H9 (cell line): Measurements from ENCODE around the gene HNRNPK. TPM values are rescaled to one million over a fixed set of nuclear protein-coding genes. Genes with fewer than 3 reads are reported as not detected.

Source experiments
- DNase-seq: peaks from one replicate; pipeline ENCODE4 v3.0.0-alpha.2; 2017
- H2AFZ ChIP-seq: one replicate; pipeline ENCODE4 v1.6.1; 2013; ENCODE audit warnings: mild to moderate bottlenecking, low read length, control low read depth, moderate library complexity
- H2AK5ac ChIP-seq: 2 replicates; pipeline ENCODE4 v1.6.1; 2013; ENCODE audit warnings: low read length, control low read depth, mixed read lengths; ENCODE audit not compliant: insufficient read length
- H2BK120ac ChIP-seq: one replicate; pipeline ENCODE4 v1.6.1; 2013; ENCODE audit warnings: low read depth, mild to moderate bottlenecking, low read length, control low read depth, inconsistent platforms; ENCODE audit not compliant: poor library complexity, severe bottlenecking
- H2BK12ac ChIP-seq: 2 replicates; pipeline ENCODE4 v1.6.1; 2013; ENCODE audit warnings: low read length, control low read depth, mixed read lengths, low read depth; ENCODE audit not compliant: insufficient read length
- H2BK15ac ChIP-seq: 2 replicates; pipeline ENCODE4 v1.6.1; 2013; ENCODE audit warnings: low read depth, low read length, control low read depth
- H2BK20ac ChIP-seq: one replicate; pipeline ENCODE4 v1.6.1; 2013; ENCODE audit warnings: low read depth, mild to moderate bottlenecking, low read length, control low read depth, inconsistent platforms; ENCODE audit not compliant: poor library complexity, severe bottlenecking
- H2BK5ac ChIP-seq: 2 replicates; pipeline ENCODE4 v1.6.1; 2013; ENCODE audit warnings: low read length, control low read depth, mixed read lengths; ENCODE audit not compliant: insufficient read length
- H3K14ac ChIP-seq: 2 replicates; pipeline ENCODE4 v1.6.1; 2013; ENCODE audit warnings: low read length, control low read depth; ENCODE audit not compliant: insufficient read depth
- H3K18ac ChIP-seq: 2 replicates; pipeline ENCODE4 v1.6.1; 2013; ENCODE audit warnings: low read depth, mild to moderate bottlenecking, mixed read lengths, low read length, control low read depth; ENCODE audit not compliant: insufficient read length
- H3K23ac ChIP-seq: 2 replicates; pipeline ENCODE4 v1.6.1; 2013; ENCODE audit warnings: low read length, control low read depth, mixed read lengths, low read depth; ENCODE audit not compliant: insufficient read length
- H3K23me2 ChIP-seq: 2 replicates; pipeline ENCODE4 v1.6.1; 2013; ENCODE audit warnings: low read depth, mild to moderate bottlenecking, mixed read lengths, low read length, control low read depth; ENCODE audit not compliant: insufficient read length, poor library complexity, severe bottlenecking
- H3K27ac ChIP-seq: 2 replicates; pipeline ENCODE4 v1.5.1; 2013; ENCODE audit warnings: low read length, control low read depth, mixed read lengths, low read depth; ENCODE audit not compliant: insufficient read length
- H3K27me3 ChIP-seq: 2 replicates; pipeline ENCODE4 v1.6.1; 2013; ENCODE audit warnings: low read length, control low read depth, inconsistent platforms; ENCODE audit not compliant: insufficient read depth
- H3K4ac ChIP-seq: 2 replicates; pipeline ENCODE4 v1.6.1; 2013; ENCODE audit warnings: low read depth, mild to moderate bottlenecking, control low read depth, inconsistent platforms, low read length, moderate library complexity
- H3K4me1 ChIP-seq: 2 replicates; pipeline ENCODE4 v1.6.1; 2013; ENCODE audit warnings: low read length, control low read depth, inconsistent platforms; ENCODE audit not compliant: insufficient read depth
- H3K4me2 ChIP-seq: 2 replicates; pipeline ENCODE4 v1.6.1; 2013; ENCODE audit warnings: low read length, control low read depth, mixed read lengths; ENCODE audit not compliant: insufficient read length, insufficient read depth
- H3K56ac ChIP-seq: 2 replicates; pipeline ENCODE4 v1.6.1; 2013; ENCODE audit warnings: low read depth, mild to moderate bottlenecking, mixed read lengths, low read length, control low read depth; ENCODE audit not compliant: insufficient read length
- H3K79me1 ChIP-seq: 2 replicates; pipeline ENCODE4 v1.6.1; 2013; ENCODE audit warnings: low read depth, mild to moderate bottlenecking, moderate library complexity, low read length, control low read depth, inconsistent platforms; ENCODE audit not compliant: insufficient read depth, poor library complexity, severe bottlenecking
- H3K79me2 ChIP-seq: 2 replicates; pipeline ENCODE4 v1.6.1; 2013; ENCODE audit warnings: low read length, control low read depth, inconsistent platforms; ENCODE audit not compliant: insufficient read depth
- H3K9ac ChIP-seq: 2 replicates; pipeline ENCODE4 v1.6.1; 2013; ENCODE audit warnings: low read length, control low read depth, mixed read lengths; ENCODE audit not compliant: insufficient read length; ENCODE audit errors: extremely low read depth
- H3K9me3 ChIP-seq: one replicate; pipeline ENCODE4 v1.6.1; 2013; ENCODE audit warnings: low read depth, low read length, inconsistent platforms; ENCODE audit not compliant: control insufficient read depth
- H3T11ph ChIP-seq: one replicate; pipeline ENCODE4 v1.6.1; 2013; ENCODE audit warnings: mild to moderate bottlenecking, low read length, control low read depth, inconsistent platforms
- H4K20me1 ChIP-seq: one replicate; pipeline ENCODE4 v1.6.1; 2013; ENCODE audit not compliant: control insufficient read depth, insufficient read length, insufficient read depth
- H4K5ac ChIP-seq: 2 replicates; pipeline ENCODE4 v1.6.1; 2013; ENCODE audit warnings: low read depth, mild to moderate bottlenecking, mixed read lengths, low read length, control low read depth; ENCODE audit not compliant: insufficient read length
- H4K8ac ChIP-seq: replicated peaks from 2 replicates; pipeline ENCODE4 v1.6.1; 2013; ENCODE audit warnings: low read length, control low read depth, mixed read lengths, low read depth; ENCODE audit not compliant: insufficient read length
- H4K91ac ChIP-seq: 2 replicates; pipeline ENCODE4 v1.6.1; 2013; ENCODE audit warnings: low read depth, mild to moderate bottlenecking, moderate library complexity, mixed read lengths, low read length, control low read depth; ENCODE audit not compliant: insufficient read length
- H3K27ac Mint-ChIP-seq, 3 experiments: 2 replicates in 2 of 3; 3 replicates in 1 of 3; pipeline ENCODE4 v1.8.0; 2020 to 2021; ENCODE audit warnings: mixed read lengths in 3 of 3, mild to moderate bottlenecking in 1 of 3, moderate library complexity in 1 of 3
- H3K27me3 Mint-ChIP-seq: 2 replicates; pipeline ENCODE4 v1.8.0; 2021; ENCODE audit warnings: low read depth, mild to moderate bottlenecking, moderate library complexity, mixed read lengths
- H3K36me3 Mint-ChIP-seq, 3 experiments: 2 replicates in 2 of 3; 3 replicates in 1 of 3; pipeline ENCODE4 v1.8.0; 2020 to 2021; ENCODE audit warnings: low read depth in 3 of 3, mixed read lengths in 3 of 3; ENCODE audit not compliant: insufficient read depth in 1 of 3
- H3K4me1 Mint-ChIP-seq, 2 experiments: 2 replicates each; pipeline ENCODE4 v1.8.0; 2020; ENCODE audit warnings: mixed read lengths in 2 of 2
- H3K4me3 Mint-ChIP-seq, 2 experiments: 2 replicates in 1 of 2; 3 replicates in 1 of 2; pipeline ENCODE4 v1.8.0; 2020 to 2021; ENCODE audit warnings: mild to moderate bottlenecking in 2 of 2, mixed read lengths in 2 of 2, moderate library complexity in 1 of 2
- H3K9me3 Mint-ChIP-seq, 2 experiments: 2 replicates in 1 of 2; 3 replicates in 1 of 2; pipeline ENCODE4 v1.8.0; 2020; ENCODE audit warnings: mild to moderate bottlenecking in 2 of 2, mixed read lengths in 2 of 2, moderate library complexity in 1 of 2
- CTCF ChIP-seq: fragments of 200-600 bp; sonication (generic); conservative IDR thresholded peaks from 3 replicates; pipeline ENCODE4 v1.8.0; 2021; ENCODE audit warnings: antibody characterized with exemption, mild to moderate bottlenecking
- WGBS: extraction: QIAGEN DNeasy Blood & Tissue Kit; methylation state at CpG from one replicate; pipeline ENCODE4 v1.1.7; 2013; ENCODE audit warnings: missing lambda C conversion rate, low lambda C conversion rate, mixed read lengths; ENCODE audit not compliant: insufficient read length; ENCODE audit errors: extremely low coverage; 5-methylcytosine and 5-hydroxymethylcytosine counted together
- total RNA-seq: library from RNA; stranded (reverse); gene quantifications from 2 replicates; pipeline ENCODE4 v1.2.1, GENCODE V29; 2021

The HNRNPK gene
- total RNA-seq, 1 experiment from 2014 or later, result 790 TPM

- no peaks in the 10 kb centered on the region for H3K79me2 ChIP-seq
- H3K9ac ChIP-seq, result no peak overlapping the region
- H3K27me3 ChIP-seq, result no peaks in the 10 kb centered on the region
- no peak overlapping the region for H2BK5ac ChIP-seq
- no peaks in the 10 kb centered on the region for H3K4me1 ChIP-seq
- H3K4me2 ChIP-seq, result no peak overlapping the region
- H3K4ac ChIP-seq, result no peak overlapping the region
- TF ChIP-seq CTCF, result no peak
- 0 out of 7 replicates have a peak overlapping the region, but pooled peaks of 1 of the 3 experiments have one; percentile 28 for H3K27ac Mint-ChIP-seq
- no peak overlapping the region for H4K5ac ChIP-seq
- H3K9me3 ChIP-seq, result no peaks in the 10 kb centered on the region
- no CpG with 5 or more reads among the region's 5 CpGs for WGBS
- peaks cover 12 to 19% of the 10 kb centered on the region in 2 experiments for H3K4me1 Mint-ChIP-seq
- no peak overlapping the region for H3K56ac ChIP-seq
- no peak overlapping the region for H2BK20ac ChIP-seq
- no peak overlapping the region for H2AK5ac ChIP-seq
- H3K79me1 ChIP-seq, result no peaks in the 10 kb centered on the region
- DNase-seq, result no peak
- H3K27ac ChIP-seq, result no peak overlapping the region
- H2AFZ ChIP-seq, result no peak overlapping the region
- no peaks in the 10 kb centered on the region for H3K27me3 Mint-ChIP-seq
- H3K23ac ChIP-seq, result no peak overlapping the region
- H3T11ph ChIP-seq, result no peak overlapping the region
- H4K8ac ChIP-seq, result no peak overlapping the region
- H2BK15ac ChIP-seq, result no peak overlapping the region
- no peaks in the 10 kb centered on the region for H3K9me3 Mint-ChIP-seq
- no peak overlapping the region for H3K14ac ChIP-seq
- H4K91ac ChIP-seq, result no peak overlapping the region
- H3K18ac ChIP-seq, result no peak overlapping the region
- H3K23me2 ChIP-seq, result no peaks in the 10 kb centered on the region
- H3K4me3 Mint-ChIP-seq, result no peak overlapping the region
- no peak overlapping the region for H2BK12ac ChIP-seq
- H2BK120ac ChIP-seq, result no peak overlapping the region
- H3K36me3 Mint-ChIP-seq, result no peaks in the 10 kb centered on the region; a peak in 1 of 7 replicates
- no peaks in the 10 kb centered on the region for H4K20me1 ChIP-seq
Measured at GRCh38 chr9:83934569-83935275, 45.3 kb downstream of the HNRNPK start.
